PC-9 (cell line): ENCODE data around the gene ROBO2. TPM values are rescaled to one million over a fixed set of nuclear protein-coding genes. Genes with fewer than 3 reads are reported as not detected.

ENCODE experiments used
- BruUV-seq: library from RNA; stranded (reverse); fragments of 400-500 nt; replicated peaks from 2 replicates; lab custom pipeline; 2021; lab: Mats Ljungman, UMichigan
- CTCF ChIA-PET: fragments of 300-600 bp; sonication (Branson Sonifier 250); formaldehyde crosslinking; loops from one replicate; lab custom pipeline; 2022; ENCODE audit warnings: antibody characterized with exemption; lab: Charles Lee
- POLR2A ChIA-PET: fragments of 300-600 bp; sonication (Branson Sonifier 250); formaldehyde crosslinking; loops from one replicate; lab custom pipeline; 2022; ENCODE audit warnings: antibody characterized with exemption; ENCODE audit not compliant: unreplicated experiment; lab: Charles Lee
- DNase-seq, 2 experiments: peaks; one replicate each; pipeline versions ENCODE4 v3.0.0 to v3.0.0-alpha.2; 2015 to 2022; ENCODE audit warnings: mixed read lengths in 1 of 2
- H2AFZ ChIP-seq: fragments of 200-600 bp; sonication (generic); 2 replicates; pipeline ENCODE4 v1.8.1; 2017; ENCODE audit warnings: antibody characterized with exemption
- H3F3A ChIP-seq: fragments of 200-600 bp; sonication (generic); 2 replicates; pipeline ENCODE4 v1.8.1; 2017; ENCODE audit warnings: antibody characterized with exemption, mild to moderate bottlenecking, low read depth; ENCODE audit not compliant: insufficient read depth
- H3K27ac ChIP-seq: fragments of 200-600 bp; sonication (generic); 2 replicates; pipeline ENCODE4 v1.6.1; 2016; ENCODE audit warnings: mixed run types
- H3K27me3 ChIP-seq: fragments of 200-600 bp; sonication (generic); 2 replicates; pipeline ENCODE4 v1.6.1; 2016; ENCODE audit warnings: low read depth, mixed run types; ENCODE audit not compliant: insufficient read depth
- H3K36me3 ChIP-seq: fragments of 200-600 bp; sonication (generic); 2 replicates; pipeline ENCODE4 v1.6.1; 2016; ENCODE audit warnings: low read depth, mixed run types
- H3K4me1 ChIP-seq: fragments of 200-600 bp; sonication (generic); replicated peaks from 2 replicates; pipeline ENCODE4 v1.6.1; 2016; ENCODE audit warnings: mixed run types; ENCODE audit not compliant: insufficient read depth
- H3K4me2 ChIP-seq: fragments of 200-600 bp; sonication (generic); 2 replicates; pipeline ENCODE4 v1.6.1; 2017; ENCODE audit warnings: mixed run types
- H3K4me3 ChIP-seq: fragments of 200-600 bp; sonication (generic); 2 replicates; pipeline ENCODE4 v1.6.1; 2016; ENCODE audit warnings: mixed run types
- H3K79me2 ChIP-seq: fragments of 200-600 bp; sonication (generic); 2 replicates; pipeline ENCODE4 v1.6.1; 2017; ENCODE audit warnings: low read depth, mixed run types
- H3K9me2 ChIP-seq: fragments of 200-600 bp; sonication (generic); 2 replicates; pipeline ENCODE4 v1.8.1; 2017; ENCODE audit warnings: mild to moderate bottlenecking; ENCODE audit not compliant: insufficient read depth
- H3K9me3 ChIP-seq: fragments of 200-600 bp; sonication (generic); 2 replicates; pipeline ENCODE4 v1.8.1; 2016; ENCODE audit warnings: low read depth; ENCODE audit not compliant: insufficient read depth
- H4K20me1 ChIP-seq: fragments of 200-600 bp; sonication (generic); 2 replicates; pipeline ENCODE4 v1.8.1; 2017; ENCODE audit not compliant: insufficient read depth
- CTCF ChIP-seq: fragments of 200-600 bp; sonication (generic); conservative IDR thresholded peaks from 2 replicates; pipeline ENCODE4 v1.6.1; 2017; ENCODE audit warnings: mixed run types, antibody characterized with exemption, mild to moderate bottlenecking, moderate library complexity
- EZH2 ChIP-seq: fragments of 200-600 bp; sonication (generic); IDR thresholded peaks from 2 replicates; pipeline ENCODE4 v1.8.0; 2017; ENCODE audit warnings: antibody characterized with exemption, low read depth
- intact Hi-C: fragments of 100-400 bp; cut with micrococcal nuclease; formaldehyde crosslinking; loops from one replicate; pipeline ENCODE4 v1.10.0; 2022; ENCODE audit not compliant: unreplicated experiment
- total RNA-seq: library from RNA; stranded (reverse); gene quantifications from 2 replicates; pipeline ENCODE4 v1.2.3, GENCODE V29; 2021

Gene ROBO2
- total RNA-seq, 1 experiment from 2014 or later = 0.39 TPM

- Histone ChIP-seq H3K9me3 (no peaks in the 10 kb centered on the region), H3K4me1 (no peaks in the 10 kb centered on the region), H3K4me3 (no peak overlapping the region), H3K4me2 (no peak overlapping the region), H3F3A (no peaks in the 10 kb centered on the region), H2AFZ (no peak overlapping the region), H3K79me2 (no peaks in the 10 kb centered on the region), H3K27ac (no peak overlapping the region), H4K20me1 (no peaks in the 10 kb centered on the region), H3K9me2 (no peaks in the 10 kb centered on the region), H3K27me3 (no peaks in the 10 kb centered on the region), H3K36me3 (no peaks in the 10 kb centered on the region)
- CTCF ChIA-PET = no interaction called here
- TF ChIP-seq CTCF (no peak), EZH2 (no peak)
- no TSS peak for BruUV-seq
- intact Hi-C loops = no loop called here
- no peak for DNase-seq
- POLR2A ChIA-PET = no interaction called here
These were observed 484.6 kb downstream of the ROBO2 start for GRCh38 chr3:77524463-77524862.

GRCh38 chr3:77524946-77525682, 485.2 kb downstream of the ROBO2 start:
- ChIA-PET CTCF (no interaction called here), POLR2A (no interaction called here)
- BruUV-seq = no TSS peak
- Histone ChIP-seq H3K36me3 (no peaks in the 10 kb centered on the region), H3K79me2 (no peaks in the 10 kb centered on the region), H3K4me1 (no peaks in the 10 kb centered on the region), H3K4me2 (no peak overlapping the region), H3K9me3 (no peaks in the 10 kb centered on the region), H4K20me1 (no peaks in the 10 kb centered on the region), H3F3A (no peaks in the 10 kb centered on the region), H3K9me2 (no peaks in the 10 kb centered on the region), H3K27me3 (no peaks in the 10 kb centered on the region), H2AFZ (no peak overlapping the region), H3K4me3 (no peak overlapping the region), H3K27ac (no peak overlapping the region)
- no peak for DNase-seq
- TF ChIP-seq EZH2 (no peak), CTCF (no peak)
- intact Hi-C loops = no loop called here

GRCh38 chr3:77526573-77527113, 486.7 kb downstream of the ROBO2 start:
- ChIA-PET POLR2A (no interaction called here), CTCF (no interaction called here)
- Histone ChIP-seq H3K36me3 (no peaks in the 10 kb centered on the region), H3K79me2 (no peaks in the 10 kb centered on the region), H3K4me1 (no peaks in the 10 kb centered on the region), H3K9me2 (no peaks in the 10 kb centered on the region), H3K4me2 (no peak overlapping the region), H3K9me3 (no peaks in the 10 kb centered on the region), H3K27me3 (no peaks in the 10 kb centered on the region), H3F3A (no peaks in the 10 kb centered on the region), H4K20me1 (no peaks in the 10 kb centered on the region), H3K27ac (no peak overlapping the region), H3K4me3 (no peak overlapping the region), H2AFZ (no peak overlapping the region)
- no peak for DNase-seq
- intact Hi-C loops = no loop called here
- no TSS peak for BruUV-seq
- TF ChIP-seq EZH2 (no peak), CTCF (no peak)
